Vagina (tissue), 2 donors: ENCODE data around the gene CELSR2.

Source experiments
- CTCF ChIP-seq, 3 experiments: fragments of 450-650 bp in 2 of 3; fragments of 200-600 bp in 1 of 3; sonication (generic) in 1 of 3; IDR thresholded peaks; one replicate each; pipeline ENCODE4 v1.5.1; 2017 to 2019; ENCODE audit warnings: antibody characterized with exemption in 3 of 3, mild to moderate bottlenecking in 2 of 3, moderate library complexity in 2 of 3
- POLR2A ChIP-seq, 2 donors: fragments of 450-650 bp; IDR thresholded peaks; one replicate each; pipeline ENCODE4 v1.6.1; 2017; ENCODE audit warnings: antibody characterized with exemption in 2 of 2, mild to moderate bottlenecking in 2 of 2, moderate library complexity in 2 of 2
- POLR2AphosphoS5 ChIP-seq, 2 donors: sonication (generic); formaldehyde crosslinking; IDR thresholded peaks; one replicate each; pipeline ENCODE4 v1.9.0; 2017; ENCODE audit warnings: antibody characterized with exemption in 2 of 2, mild to moderate bottlenecking in 2 of 2, low read depth in 1 of 2; ENCODE audit not compliant: insufficient read depth in 1 of 2

DNA sequence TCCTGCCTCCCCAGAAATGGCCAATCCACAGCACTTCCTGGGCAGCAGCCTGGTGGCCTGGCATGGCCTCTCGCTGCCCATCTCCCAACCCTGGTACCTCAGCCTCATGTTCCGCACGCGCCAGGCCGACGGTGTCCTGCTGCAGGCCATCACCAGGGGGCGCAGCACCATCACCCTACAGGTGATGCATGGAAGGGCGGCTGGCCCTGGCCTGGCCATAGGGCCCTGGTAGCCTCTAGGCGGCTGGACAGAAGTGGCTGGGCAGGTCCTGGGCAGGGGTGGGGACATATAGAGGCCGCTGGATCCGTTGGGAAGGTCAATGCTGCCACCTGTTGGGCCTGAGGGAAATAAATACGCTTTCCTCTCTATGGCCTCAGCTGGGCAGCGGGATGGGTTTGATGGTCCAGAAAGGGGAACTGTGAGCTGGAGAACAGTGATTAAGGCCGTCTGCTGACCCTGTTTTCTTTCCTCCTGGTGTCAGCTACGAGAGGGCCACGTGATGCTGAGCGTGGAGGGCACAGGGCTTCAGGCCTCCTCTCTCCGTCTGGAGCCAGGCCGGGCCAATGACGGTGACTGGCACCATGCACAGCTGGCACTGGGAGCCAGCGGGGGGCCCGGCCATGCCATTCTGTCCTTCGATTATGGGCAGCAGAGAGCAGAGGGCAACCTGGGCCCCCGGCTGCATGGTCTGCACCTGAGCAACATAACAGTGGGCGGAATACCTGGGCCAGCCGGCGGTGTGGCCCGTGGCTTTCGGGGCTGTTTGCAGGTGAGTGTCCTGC, 14.4 kb downstream of the CELSR2 start:
- TF ChIP-seq CTCF (IDR thresholded peaks at IDR 0.05) (peak; percentile 66 to 99 (median 96)), POLR2AphosphoS5 (IDR thresholded peaks at IDR 0.05; ENCODE audit: insufficient read depth in 1 of 2, low read depth in 1 of 2) (peak in 1 of 2 donors; percentile 58), POLR2A (IDR thresholded peaks at IDR 0.05) (no peak)
